SU-DHL-6 (cell line): ENCODE results near the gene TSHZ2.

Source experiments
- CTCF ChIP-seq: fragments of 200-600 bp; sonication (generic); IDR thresholded peaks from one replicate; pipeline ENCODE4 v1.5.1; 2017; ENCODE audit warnings: antibody characterized with exemption, mild to moderate bottlenecking, low read length, moderate library complexity; ENCODE audit not compliant: insufficient read depth, poor library complexity, severe bottlenecking
- EZH2phosphoT487 ChIP-seq: fragments of 200-600 bp; sonication (generic), shearing (Covaris generic); conservative IDR thresholded peaks from 2 replicates; pipeline ENCODE4 v1.6.1; 2018; ENCODE audit warnings: mild to moderate bottlenecking, antibody characterized with exemption, low read length, moderate library complexity, mixed read lengths

- TF ChIP-seq CTCF: no peak
- no peak for TF ChIP-seq EZH2phosphoT487
These were observed 347.6 kb downstream of the TSHZ2 start for GRCh38 chr20:53319716-53320115.
